HepG2 (cell line): ENCODE measurements around the gene COQ6. TPM values are rescaled to one million over a fixed set of nuclear protein-coding genes. Genes with fewer than 3 reads are reported as not detected.
A peak's percentile ranks its signal among the peaks of the same experiment; 100 is the strongest.

Source experiments
- ATM ChIP-seq: fragments of 450-650 bp; IDR thresholded peaks from 2 replicates; pipeline ENCODE4 v1.7.1; 2017; ENCODE audit warnings: mild to moderate bottlenecking, borderline replicate concordance
- BCL3 ChIP-seq: sonication (generic); formaldehyde crosslinking; IDR thresholded peaks from 2 replicates; pipeline ENCODE4 v1.5.1; 2020; ENCODE audit warnings: mild to moderate bottlenecking, missing genetic modification reagents, moderate library complexity
- CTCF ChIP-seq: sonication (generic); formaldehyde crosslinking; IDR thresholded peaks from 2 replicates; pipeline ENCODE4 v1.5.0; 2020; ENCODE audit warnings: mild to moderate bottlenecking, missing genetic modification reagents, moderate library complexity
- DNMT1 ChIP-seq: sonication (generic); formaldehyde crosslinking; IDR thresholded peaks from 2 replicates; pipeline ENCODE4 v1.5.1; 2020; ENCODE audit warnings: mild to moderate bottlenecking, missing genetic modification reagents
- JUND ChIP-seq: sonication (generic); formaldehyde crosslinking; IDR thresholded peaks from 2 replicates; pipeline ENCODE4 v1.8.0; 2022; ENCODE audit warnings: mild to moderate bottlenecking, missing genetic modification reagents
- KMT2A ChIP-seq: sonication (generic); formaldehyde crosslinking; IDR thresholded peaks from 2 replicates; pipeline ENCODE4 v1.4.0; 2020; ENCODE audit warnings: missing genetic modification reagents
- PAXIP1 ChIP-seq: sonication (generic); formaldehyde crosslinking; conservative IDR thresholded peaks from 2 replicates; pipeline ENCODE4 v1.4.0; 2020; ENCODE audit warnings: mild to moderate bottlenecking, missing genetic modification reagents, moderate library complexity
- REPIN1 ChIP-seq: sonication (generic); formaldehyde crosslinking; IDR thresholded peaks from 2 replicates; pipeline ENCODE4 v1.8.0; 2022; ENCODE audit warnings: missing genetic modification reagents, low read depth, mild to moderate bottlenecking, borderline replicate concordance
- RXRA ChIP-seq: sonication (generic); formaldehyde crosslinking; IDR thresholded peaks from 2 replicates; pipeline ENCODE4 v1.5.1; 2020; ENCODE audit warnings: missing genetic modification reagents
- SETDB1 ChIP-seq: sonication (generic); formaldehyde crosslinking; IDR thresholded peaks from 2 replicates; pipeline ENCODE4 v1.5.1; 2020; ENCODE audit warnings: missing genetic modification reagents, mild to moderate bottlenecking, borderline replicate concordance
- SRSF9 ChIP-seq: fragments of 200-400 bp; formaldehyde crosslinking; IDR thresholded peaks from 2 replicates; pipeline ENCODE4 v1.6.1; 2018; ENCODE audit warnings: borderline replicate concordance, mild to moderate bottlenecking, low read depth, low read length; ENCODE audit not compliant: insufficient read depth, poor library complexity, severe bottlenecking
- ZBTB25 ChIP-seq: IDR thresholded peaks from 2 replicates; pipeline ENCODE4 v1.6.1; 2018; ENCODE audit warnings: missing genetic modification reagents
- ZNF142 ChIP-seq: sonication (generic); formaldehyde crosslinking; IDR thresholded peaks from 2 replicates; pipeline ENCODE4 v1.4.0; 2020; ENCODE audit warnings: missing genetic modification reagents
- ZNF652 ChIP-seq: IDR thresholded peaks from 2 replicates; pipeline ENCODE4 v1.6.1; 2016; ENCODE audit warnings: low read depth, borderline replicate concordance
- ZNF713 ChIP-seq: sonication (generic); formaldehyde crosslinking; IDR thresholded peaks from 2 replicates; pipeline ENCODE4 v1.4.0; 2020; ENCODE audit warnings: mild to moderate bottlenecking, missing genetic modification reagents
- ZSCAN20 ChIP-seq: sonication (generic); formaldehyde crosslinking; IDR thresholded peaks from 2 replicates; pipeline ENCODE4 v1.4.0; 2020; ENCODE audit warnings: missing genetic modification reagents, mild to moderate bottlenecking, borderline replicate concordance
- polyA plus RNA-seq, 8 experiments: library from polyadenylated mRNA; depleted of rRNA in 3 of 8; stranded (reverse) in 7 of 8; unstranded in 1 of 8; fragments of >200 nt; fragmentation: Illumina TruSeq in 4 of 8; extraction: Trizol in 4 of 8; gene quantifications; 2 replicates each; pipeline versions ENCODE4 v1.2.1 to v1.2.3, GENCODE V29; 2011 to 2016; ENCODE audit warnings: low read depth in 4 of 8, missing spikeins in 1 of 8, mixed read lengths in 1 of 8; ENCODE audit not compliant: insufficient read depth in 1 of 8
- total RNA-seq, 5 experiments: library from RNA; depleted of rRNA; stranded (reverse); fragments of >200 nt; fragmentation: Illumina TruSeq; extraction: Trizol; gene quantifications; 2 replicates each; pipeline ENCODE4 v1.2.3, GENCODE V29; 2016; ENCODE audit warnings: low read depth in 1 of 5

The COQ6 gene
- total and polyA plus RNA-seq, 2 of the 13 experiments (the other 11 are each of a cell fraction or from before 2014, with no cell fraction given), result 18.9 to 34.7 TPM

GRCh38 chr14:73995977-73996378 lies 45.9 kb downstream of the COQ6 start (continued):
- TF ChIP-seq PAXIP1 (peak; percentile 83), ZBTB25 (CRISPR knock-in tag) (no peak), DNMT1 (CRISPR knock-in tag) (no peak), ZSCAN20 (CRISPR knock-in tag) (no peak), SETDB1 (CRISPR knock-in tag) (no peak), RXRA (peak; percentile 80; the same call in 1 of the 2 replicates), BCL3 (CRISPR knock-in tag) (no peak), ATM (no peak), KMT2A (CRISPR knock-in tag) (no peak), CTCF (CRISPR knock-in tag) (no peak), ZNF142 (CRISPR knock-in tag) (no peak), REPIN1 (CRISPR knock-in tag) (0 out of 2 replicates have a peak, but pooled peaks have one; percentile 42), JUND (no peak), SRSF9 (no peak), ZNF652 (CRISPR knock-in tag) (no peak), ZNF713 (CRISPR knock-in tag) (no peak)
